NCI-H2107 (cell line): ENCODE data around the gene RAB4B.
"Not testable (repeated sequence)": the region's sequence is repeated elsewhere in the genome, so short reads cannot be mapped to it uniquely, and the experiment has no call there.

ENCODE experiments used
- DNase-seq: peaks from one replicate; lab custom pipeline; 2025; lab: John Stamatoyannopoulos, UW

The RAB4B gene

DNA sequence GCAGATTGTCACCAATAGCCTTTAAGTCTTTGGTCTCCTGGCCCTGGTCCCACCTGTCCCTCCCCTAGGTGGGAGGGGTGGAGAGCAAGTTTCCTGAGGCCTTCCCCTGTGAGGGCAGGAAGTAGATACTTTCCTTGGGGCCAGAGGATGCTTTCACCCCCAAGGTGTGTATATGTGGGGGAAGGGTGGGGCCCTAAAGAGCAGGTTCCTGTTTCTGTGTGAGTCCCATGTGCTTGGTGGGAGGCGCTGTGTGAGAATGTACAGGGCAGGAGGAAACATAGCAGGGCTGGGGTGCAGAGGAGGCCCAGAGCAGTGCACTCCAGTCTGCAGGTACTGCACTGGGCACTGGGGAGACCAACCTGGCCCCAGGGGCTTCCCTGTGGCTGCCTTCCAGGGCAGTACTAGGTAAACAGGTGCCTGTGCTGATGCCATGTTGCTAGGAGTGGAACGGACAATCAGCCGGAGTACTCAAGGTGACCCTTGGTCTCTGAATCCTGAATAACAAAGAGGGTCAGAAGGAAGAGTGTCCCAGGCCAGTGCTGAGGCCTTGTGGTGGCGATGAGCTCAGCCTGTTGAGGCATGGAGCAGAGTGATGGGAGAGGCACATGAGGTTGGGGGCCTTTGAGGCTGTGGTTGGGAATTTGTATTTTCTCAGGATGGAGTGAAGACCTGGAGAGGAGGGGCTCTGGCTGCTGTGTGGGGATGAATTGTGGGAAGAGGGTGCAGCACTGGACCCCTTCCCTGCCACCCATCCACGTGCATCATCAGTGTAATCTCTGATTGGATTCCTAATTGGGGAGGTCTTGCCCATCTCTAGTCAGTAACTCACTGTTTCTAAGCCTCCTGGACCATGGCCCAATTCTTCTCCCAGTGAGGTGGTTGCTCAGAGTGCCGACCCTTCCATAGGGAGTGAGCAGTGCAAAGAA lies 26.1 kb downstream of the RAB4B start:
- no peak for DNase-seq

DNA sequence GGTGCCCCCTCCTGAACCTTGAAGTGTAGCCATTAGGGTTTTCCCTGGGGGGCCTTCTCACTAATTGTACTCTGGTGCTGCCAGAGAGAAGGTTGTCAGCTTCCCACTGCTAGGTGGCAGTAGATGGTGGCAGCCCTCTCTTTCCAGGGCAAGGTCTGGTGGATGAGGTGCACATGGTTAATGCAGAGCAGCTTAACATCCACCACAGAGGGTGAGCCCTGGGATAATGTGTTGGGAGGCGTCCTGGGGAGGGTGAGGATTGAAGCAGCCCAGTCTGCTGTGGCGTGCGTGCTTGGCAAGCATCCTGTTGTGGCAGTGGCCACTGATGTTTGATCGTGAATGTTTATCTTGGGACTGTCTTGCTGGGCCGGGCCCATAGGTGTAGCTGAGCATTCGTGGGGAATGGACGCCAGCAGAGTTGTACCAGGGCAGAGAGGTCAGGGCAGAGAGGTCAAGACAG lies 26.8 kb downstream of the RAB4B start:
- no peak for DNase-seq

DNA sequence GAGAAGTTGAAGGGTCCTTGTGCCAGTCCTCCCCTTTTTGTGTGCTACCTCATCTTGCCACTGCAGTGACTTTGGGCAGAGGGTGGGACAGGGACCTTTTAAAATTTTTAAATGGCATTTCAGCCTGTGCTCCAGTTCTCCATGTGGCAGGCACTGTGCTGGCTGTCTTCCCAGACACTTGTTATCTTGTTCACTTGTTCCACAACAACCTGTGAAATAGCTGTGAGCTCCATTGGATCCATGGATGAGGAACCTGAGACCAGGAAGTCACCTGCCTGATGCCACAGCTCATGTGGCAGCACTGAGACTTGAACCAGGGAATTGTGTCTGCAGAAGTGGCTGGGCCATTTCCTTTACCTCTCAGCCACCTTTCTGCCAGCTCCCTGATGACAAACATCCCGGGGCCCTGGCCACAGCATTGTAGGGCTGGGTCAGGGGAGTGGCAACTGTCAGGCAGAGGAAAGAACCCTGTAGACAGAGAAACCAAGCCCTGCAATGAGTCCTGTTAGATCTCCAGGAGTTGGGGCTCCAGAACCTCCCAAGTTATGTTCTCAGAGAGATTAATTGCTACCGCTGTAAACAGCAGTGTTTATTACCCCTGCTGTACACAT lies 27.3 kb downstream of the RAB4B start:
- DNase-seq = no peak

DNA sequence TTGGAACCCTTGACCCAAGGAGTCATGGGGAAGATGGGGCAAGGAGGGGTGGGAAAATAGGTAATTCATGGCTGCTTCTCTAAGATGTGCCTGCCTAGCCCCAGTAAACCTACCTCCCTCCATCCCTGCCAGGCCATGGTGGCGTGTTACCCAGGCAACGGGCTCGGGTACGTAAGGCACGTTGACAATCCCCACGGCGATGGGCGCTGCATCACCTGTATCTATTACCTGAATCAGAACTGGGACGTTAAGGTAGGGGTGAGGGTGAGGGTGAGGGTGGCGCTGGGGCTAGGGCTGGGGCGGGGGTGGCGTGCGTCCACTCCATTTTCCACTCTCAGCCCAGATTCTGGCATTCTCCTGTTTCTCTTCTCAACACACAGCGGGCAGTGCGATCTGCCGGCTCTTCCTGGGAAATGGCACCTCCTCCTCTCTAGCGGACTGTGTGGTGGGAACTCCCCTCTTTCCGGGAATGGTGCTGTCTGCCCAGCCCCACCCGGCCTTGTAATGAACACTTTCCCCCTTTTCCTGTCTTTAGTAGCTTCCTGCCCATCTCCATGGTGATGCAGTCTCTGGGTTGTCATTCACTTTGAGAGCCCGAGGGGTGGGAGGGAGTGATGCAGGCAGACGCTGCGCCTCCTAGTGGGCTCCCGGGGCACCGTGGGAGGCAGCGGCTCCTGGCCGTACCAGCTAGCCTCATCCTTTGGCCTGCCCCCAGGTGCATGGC lies 28.5 kb downstream of the RAB4B start:
- no peak for DNase-seq

DNA sequence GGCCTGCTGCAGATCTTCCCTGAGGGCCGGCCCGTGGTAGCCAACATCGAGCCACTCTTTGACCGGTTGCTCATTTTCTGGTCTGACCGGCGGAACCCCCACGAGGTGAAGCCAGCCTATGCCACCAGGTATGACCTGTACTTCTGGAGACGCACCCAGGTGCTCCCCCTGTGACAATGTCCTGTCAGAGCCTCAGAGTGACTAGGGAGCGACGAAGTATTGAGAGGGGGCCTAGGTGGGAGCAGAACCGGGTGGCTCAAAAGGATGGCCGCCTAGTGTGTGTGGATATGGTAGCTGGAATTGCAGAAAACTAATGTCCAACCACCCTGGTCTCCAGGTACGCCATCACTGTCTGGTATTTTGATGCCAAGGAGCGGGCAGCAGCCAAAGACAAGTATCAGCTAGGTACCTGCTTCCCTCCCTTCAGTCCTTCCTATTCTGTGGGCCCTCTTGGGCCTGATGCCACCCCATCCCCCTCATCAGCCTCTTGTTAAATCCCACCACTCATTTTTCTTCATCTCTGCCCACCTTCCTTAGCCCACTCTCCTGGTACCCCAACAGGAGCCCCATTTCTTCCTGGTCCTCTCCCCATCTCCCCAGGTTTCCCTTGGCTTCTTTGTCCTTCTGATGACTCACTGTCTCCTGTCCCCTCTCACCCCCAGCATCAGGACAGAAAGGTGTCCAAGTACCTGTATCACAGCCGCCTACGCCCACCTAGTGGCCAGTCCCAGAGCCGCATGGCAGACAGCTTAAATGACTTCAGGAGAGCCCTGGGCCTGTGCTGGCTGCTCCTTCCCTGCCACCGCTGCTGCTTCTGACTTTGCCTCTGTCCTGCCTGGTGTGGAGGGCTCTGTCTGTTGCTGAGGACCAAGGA lies 29.3 kb downstream of the RAB4B start:
- no peak for DNase-seq

DNA sequence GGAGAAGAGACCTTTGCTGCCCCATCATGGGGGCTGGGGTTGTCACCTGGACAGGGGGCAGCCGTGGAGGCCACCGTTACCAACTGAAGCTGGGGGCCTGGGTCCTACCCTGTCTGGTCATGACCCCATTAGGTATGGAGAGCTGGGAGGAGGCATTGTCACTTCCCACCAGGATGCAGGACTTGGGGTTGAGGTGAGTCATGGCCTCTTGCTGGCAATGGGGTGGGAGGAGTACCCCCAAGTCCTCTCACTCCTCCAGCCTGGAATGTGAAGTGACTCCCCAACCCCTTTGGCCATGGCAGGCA lies 29.9 kb downstream of the RAB4B start:
- DNase-seq = no peak

DNA sequence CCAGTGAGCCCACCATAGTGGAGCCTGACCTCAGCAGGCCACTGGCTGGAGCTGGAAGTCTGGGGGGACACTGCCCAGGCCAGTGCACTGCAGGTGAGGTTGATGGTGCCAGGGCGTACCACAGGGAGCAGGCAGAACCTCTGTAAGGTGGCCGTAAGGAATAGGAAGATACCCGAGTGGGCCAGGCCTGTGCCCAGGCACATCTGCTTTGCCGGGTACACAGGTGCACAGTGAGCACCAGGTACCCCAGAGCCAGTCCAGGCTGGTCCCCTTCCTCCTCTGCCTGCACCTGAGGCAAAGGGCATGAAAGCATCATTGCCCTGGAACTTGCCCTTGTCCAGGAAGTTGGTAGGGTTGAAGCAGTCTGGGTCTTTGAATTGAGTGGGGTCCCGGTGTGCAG lies 30.4 kb downstream of the RAB4B start:
- no peak for DNase-seq

DNA sequence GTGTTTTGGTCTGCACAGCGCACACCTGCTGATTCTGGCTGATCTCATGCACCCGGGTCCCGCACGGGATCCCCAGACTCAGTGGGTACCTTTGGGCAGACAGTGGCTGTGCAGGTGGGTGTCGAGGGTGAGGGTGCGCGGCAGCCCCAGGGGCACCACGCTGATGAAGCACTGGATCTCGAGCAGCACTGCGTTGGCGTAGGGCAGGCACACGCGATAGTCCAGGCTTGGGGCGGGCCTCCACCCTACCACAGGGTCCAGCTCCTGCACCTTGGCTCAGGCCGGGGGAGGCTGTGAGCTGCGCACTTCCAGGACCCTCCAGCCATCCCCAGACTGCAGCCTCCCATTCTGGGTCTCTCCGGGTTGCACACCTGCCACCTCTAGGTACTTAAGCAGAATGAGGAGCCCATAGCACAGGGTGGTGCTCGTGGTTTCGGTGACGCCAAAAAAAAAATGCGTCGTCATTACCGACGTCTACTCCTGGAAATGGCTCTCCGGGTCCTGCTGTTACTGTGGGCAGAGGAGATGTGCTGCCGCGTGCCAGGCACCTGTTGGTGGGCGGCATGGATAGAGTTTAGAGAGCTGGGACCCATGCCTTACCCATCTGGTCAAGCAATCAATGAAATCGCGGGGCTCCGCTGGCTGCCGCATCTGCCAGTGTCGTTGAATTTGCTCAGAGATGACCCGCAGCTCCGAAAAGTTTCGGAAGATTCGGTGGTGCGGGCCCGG lies 31.5 kb downstream of the RAB4B start:
- DNase-seq = no peak

DNA sequence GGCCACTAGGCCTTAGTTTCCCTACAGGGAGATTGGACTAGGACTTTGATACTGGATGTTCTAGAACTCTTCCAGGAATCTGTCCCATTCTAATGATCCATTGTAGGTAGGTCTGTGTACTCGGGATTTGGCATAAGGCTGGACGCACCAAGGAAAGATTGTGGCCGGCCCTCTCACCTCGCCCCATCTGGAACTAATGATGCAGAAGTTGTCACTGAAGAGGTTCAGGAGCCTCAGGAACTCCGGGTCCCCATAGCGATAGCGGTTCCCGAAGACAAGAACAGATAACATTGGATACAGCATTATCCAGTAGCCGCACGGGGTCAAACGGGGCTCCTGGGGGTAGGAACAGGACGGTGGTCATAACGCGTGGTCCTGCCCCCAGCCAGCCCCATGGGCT lies 32.1 kb downstream of the RAB4B start:
- no peak for DNase-seq

DNA sequence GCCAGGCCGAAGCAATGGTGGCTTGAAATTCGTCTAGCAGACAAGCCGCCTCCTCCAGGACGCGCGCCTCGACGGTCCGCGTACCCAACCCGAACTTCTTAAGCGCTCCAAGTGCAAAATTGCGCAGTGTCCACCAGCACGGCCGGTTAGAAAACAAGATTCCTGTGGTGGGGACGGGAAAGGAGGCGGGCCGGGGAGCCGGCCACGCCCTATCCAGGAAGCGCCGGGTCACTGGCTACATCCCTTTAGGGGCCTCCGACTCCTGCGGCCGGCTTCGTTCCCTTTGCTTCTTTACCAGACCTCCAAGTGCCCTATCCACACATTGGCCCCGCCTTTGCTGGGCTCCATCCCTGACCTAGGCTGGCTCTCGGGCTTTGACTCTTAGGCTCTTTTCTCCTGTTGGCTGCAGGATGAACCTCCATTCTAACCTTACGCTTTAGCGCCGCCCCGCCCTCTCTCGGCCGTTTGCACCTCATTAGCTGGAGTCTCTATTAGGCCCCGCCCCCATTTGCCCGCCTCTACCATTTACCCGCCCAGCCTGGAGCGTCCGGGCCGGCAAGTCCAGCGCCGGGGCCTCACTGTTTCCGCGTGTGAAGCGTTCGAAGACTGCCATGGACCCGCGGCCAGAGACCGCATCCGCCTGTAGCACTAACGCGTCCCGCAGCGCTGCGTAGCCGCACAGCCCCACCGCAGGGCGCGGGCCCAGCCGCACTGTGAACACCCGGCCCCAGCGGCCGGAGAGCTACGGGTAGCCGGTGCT lies 32.8 kb downstream of the RAB4B start:
- not testable (repeated sequence) for DNase-seq

DNA sequence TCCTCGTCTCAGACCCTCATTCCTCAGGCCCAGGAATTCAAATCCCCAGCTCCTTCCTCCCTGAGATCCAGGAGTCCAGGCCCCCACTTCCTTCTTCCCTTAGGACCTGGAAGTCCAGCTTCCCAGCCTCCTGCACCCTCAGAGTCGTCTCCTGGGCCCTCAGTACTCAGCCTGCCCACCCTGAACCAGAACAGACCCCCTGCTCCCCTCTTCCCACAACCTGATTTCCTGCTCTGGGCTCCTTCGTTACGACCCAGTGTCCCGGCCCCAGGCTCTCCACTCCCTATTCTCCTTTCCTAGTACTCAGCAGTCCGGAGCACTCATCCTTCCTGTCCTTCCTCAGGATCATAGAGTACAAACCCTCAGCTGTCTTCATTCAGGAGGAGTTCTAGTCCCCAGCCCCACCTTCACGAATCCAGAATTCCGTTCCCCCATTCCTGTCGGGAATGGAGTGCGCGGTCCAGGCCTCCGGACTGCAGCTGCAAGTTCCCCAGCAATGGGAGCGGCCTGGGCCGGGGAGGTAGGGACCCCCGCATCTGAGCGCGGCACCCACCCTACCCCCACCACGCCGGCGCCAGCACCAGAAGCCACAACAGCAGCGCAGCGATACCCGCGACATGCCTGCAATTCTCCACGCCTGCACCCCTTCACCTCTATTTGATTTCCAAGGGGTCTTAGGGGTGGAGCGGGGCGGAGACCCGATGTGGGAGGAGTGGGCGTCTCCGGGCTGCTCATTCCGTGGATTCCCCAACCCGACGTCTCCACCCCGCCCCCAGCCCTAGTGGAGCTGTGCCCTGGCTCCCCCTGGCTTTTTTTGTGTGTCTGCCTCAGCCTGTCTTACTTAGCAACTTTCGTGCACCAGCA lies 33.7 kb downstream of the RAB4B start:
- DNase-seq = no peak

DNA sequence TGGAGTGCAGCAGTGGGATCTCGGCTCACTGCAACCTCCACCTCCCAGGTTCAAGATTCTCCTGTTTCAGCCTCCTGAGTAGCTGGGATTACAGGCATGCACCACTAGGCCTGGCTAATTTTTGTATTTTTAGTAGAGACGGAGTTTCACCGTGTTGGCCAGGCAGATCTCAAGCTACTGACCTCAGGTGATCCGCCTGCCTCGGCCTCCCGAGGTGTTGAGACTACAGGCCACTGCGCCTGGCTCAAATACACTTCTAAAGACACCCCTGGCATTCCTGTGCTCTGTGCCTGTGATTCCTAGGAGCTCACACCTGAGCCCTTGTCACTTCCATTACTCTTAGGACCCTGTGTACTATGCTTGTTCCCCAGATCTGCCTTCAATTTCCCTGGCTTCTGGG lies 34.5 kb downstream of the RAB4B start:
- DNase-seq = not testable (repeated sequence)

DNA sequence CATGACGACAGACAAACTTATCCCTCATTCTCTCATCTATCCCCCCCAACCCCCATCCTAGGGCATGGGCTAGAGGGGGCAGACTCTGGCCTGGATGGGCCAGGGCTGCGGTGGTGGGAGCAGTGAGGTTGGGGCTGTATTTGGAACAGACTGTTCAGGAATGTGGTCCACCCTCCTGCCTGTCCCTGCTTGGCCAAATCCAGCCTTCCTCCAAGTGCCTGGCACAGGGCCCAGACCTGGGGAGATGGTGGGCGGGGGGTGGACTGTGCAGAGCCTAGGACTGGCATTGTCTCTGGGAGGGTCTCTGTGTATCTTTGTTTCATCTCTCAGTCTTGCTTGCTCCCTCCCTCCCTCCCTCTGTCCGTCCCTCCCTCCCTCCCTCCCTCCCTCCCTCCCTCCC lies 35.1 kb downstream of the RAB4B start:
- no peak for DNase-seq

DNA sequence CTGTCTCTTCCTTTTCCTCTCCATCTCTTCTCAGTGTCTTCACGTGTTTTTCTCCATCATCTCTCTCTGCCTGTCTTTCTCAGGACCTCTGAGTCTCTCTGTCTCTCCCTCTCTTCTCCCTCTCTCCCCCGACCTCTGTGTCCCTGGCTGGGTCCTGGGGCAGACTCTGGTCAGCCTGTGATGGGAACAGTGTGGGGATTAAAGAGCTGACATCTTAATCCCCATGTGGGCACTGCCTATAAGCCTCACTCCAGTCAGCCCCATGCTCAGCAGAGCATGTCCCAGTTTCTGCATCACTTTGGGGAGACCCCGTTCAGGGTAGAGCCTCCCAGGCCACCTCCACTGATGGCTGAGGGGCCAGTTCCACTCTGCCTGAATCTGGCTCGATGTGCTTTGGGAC lies 37.2 kb downstream of the RAB4B start:
- DNase-seq = no peak

DNA sequence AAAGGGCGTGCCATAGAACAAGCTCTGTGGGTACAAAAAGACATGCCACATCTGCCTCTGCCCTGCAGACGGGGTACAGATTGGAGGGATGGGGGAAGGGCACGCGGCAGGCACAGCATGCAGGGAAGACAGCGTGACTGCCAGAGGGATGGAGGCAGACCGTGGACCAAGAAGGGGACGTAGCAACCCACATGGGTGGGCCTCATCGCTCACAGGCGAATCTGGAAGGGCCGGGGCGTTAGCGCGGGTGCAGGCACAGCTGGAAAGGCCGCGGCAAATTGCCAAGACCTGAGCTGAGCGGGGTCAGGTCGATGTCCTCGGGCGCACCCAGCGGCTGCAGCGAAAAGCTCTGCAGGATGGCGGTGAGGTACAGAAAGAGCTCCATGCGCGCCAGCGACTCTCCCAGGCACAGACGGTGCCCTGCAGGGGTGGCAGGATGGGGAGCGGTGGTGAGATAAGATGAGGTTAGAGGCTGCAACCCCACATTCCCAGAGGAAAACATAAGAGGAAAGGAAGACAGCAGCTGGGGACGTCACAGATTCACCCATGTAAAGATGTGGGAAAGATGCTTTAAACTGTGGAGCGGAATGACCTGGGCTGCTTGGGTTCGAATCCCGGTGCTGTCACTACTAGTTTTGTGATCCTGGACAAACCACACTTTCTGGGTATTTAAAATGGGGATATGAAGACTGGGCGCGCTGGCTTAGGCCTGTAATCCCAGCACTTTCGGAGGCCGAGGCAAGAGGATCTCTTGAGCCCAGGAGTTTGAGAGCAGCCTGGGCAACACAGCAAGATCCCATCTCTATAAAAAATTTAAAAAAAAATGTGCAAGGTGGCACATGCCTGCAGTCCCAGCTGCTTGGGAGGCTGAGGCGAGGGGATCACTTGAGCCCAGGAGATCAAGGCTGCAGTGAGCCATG lies 40.7 kb downstream of the RAB4B start:
- DNase-seq = peak; percentile 36

DNA sequence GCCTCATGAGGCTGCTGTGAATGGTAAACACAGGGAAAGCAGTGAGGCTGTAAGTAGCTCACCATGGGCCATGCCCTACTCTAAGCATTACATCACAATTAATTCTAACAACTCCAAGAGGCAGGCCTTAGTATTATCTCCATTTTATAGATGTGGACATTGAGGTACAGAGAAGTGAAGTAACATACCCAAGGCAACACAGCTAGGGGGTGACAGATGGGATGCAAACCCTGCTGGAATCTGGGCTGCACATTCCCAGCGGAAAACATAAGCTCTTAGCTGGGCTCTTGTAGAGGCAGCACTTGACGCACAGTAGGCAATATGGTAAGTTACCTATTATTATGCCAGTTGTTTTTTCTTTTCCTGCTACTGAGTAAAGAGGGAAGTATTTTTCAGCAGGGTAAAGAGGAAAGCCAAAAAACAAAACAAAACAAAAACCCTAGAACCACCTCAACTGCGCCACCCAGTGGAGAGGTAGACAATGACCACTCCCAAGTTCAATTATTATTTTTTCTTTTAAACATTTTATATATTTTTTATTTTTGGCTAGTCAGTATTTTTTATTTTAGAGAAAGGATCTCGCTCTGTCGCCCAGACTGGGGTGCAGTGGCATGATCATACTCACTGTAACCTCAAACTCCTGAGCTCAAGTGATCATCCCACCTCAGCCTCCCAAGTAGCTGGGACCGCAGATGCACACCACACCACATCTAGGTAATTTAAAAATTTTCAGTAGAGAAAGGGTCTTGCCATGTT lies 41.6 kb downstream of the RAB4B start:
- not testable (repeated sequence) for DNase-seq

DNA sequence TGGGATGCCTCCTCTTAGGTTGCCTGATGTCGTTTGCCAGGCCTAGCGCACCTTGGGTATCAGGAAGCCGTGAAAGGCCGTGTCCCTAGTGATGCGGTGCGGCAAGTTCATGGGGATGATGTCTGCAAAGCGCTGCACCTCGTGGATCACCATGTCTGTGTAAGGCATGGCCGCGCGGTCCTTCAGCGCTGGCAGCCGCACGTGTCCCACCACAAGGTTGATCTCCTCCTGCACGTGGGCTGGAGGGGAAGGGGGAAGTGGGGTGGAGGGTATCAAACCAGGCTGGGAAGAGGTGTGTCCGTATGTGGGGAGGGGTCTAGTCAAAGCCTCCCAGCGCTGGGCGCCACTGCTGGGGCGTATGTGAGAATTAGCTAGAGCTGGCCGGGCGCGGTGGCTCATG lies 44.1 kb downstream of the RAB4B start:
- DNase-seq = no peak
